ENCODE results near the gene EFNA5.

DNA sequence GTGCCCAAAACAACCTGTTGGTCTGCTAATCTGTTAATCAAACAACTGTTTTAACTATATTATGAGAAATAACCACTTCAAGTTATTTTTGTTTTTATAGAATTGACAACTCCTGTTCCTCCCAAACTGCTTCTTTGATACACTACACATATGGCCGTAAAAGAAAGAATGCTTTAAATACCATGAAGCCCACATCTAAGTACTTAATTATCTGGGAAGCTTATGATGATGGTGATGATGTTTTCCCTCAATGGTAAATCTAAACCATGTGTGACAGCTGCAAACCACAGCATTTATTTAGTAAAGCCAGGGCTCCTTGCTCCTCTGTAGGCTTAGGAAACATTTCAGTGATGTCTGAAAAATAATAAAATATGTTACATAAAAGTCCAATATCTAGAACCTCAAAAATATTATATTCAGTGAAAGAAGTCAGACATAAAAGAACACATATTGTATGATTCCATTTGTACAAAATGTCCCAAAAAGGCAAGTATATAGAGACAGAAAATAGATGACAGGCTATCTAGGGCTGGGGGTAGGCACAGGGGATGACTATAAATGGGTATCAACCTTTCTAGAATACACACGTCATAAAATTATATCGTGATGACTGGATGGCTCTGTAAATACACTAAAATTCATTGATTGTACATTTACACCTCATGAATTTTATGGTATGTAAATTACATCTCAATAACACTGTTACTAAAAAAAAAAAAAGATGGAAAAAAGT, 154.1 kb downstream of the EFNA5 start:
- TF ChIP-seq POLR2AphosphoS5 (IDR thresholded peaks at IDR 0.05): no peak
- TF ChIP-seq, protein P1, sequence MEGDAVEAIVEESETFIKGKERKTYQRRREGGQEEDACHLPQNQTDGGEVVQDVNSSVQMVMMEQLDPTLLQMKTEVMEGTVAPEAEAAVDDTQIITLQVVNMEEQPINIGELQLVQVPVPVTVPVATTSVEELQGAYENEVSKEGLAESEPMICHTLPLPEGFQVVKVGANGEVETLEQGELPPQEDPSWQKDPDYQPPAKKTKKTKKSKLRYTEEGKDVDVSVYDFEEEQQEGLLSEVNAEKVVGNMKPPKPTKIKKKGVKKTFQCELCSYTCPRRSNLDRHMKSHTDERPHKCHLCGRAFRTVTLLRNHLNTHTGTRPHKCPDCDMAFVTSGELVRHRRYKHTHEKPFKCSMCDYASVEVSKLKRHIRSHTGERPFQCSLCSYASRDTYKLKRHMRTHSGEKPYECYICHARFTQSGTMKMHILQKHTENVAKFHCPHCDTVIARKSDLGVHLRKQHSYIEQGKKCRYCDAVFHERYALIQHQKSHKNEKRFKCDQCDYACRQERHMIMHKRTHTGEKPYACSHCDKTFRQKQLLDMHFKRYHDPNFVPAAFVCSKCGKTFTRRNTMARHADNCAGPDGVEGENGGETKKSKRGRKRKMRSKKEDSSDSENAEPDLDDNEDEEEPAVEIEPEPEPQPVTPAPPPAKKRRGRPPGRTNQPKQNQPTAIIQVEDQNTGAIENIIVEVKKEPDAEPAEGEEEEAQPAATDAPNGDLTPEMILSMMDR (IDR thresholded peaks at IDR 0.05): no peak

Data from gastroesophageal sphincter (tissue), 3 donors.